HL-60 (cell line): ENCODE data around the gene KCNJ14.

Experiments
- DNase-seq, 2 experiments: peaks; one replicate each; pipeline ENCODE4 v3.0.0-alpha.2; 2010 to 2020; ENCODE audit warnings: low read depth in 1 of 2, low spot score in 1 of 2
- H3K27ac ChIP-seq: fragments of 250-450 bp; sonication (Bioruptor Pico); replicated peaks from 2 replicates; pipeline ENCODE4 v1.5.1; 2020; ENCODE audit warnings: mild to moderate bottlenecking, moderate library complexity
- H3K27me3 ChIP-seq: fragments of 250-450 bp; sonication (Bioruptor Pico); 2 replicates; pipeline ENCODE4 v1.5.1; 2021; ENCODE audit warnings: mild to moderate bottlenecking, moderate library complexity; ENCODE audit not compliant: insufficient read depth, poor library complexity, severe bottlenecking
- H3K4me3 ChIP-seq: replicated peaks from 2 replicates; pipeline ENCODE4 v1.5.1; 2011; ENCODE audit warnings: mild to moderate bottlenecking, control low read depth, low read length; ENCODE audit not compliant: insufficient read depth
- CTCF ChIP-seq: IDR thresholded peaks from one replicate; pipeline ENCODE4 v1.5.1; 2011; ENCODE audit warnings: low read length, control low read depth, inconsistent platforms; ENCODE audit not compliant: insufficient read depth
- GABPA ChIP-seq: IDR thresholded peaks from 2 replicates; pipeline ENCODE4 v1.6.1; 2012; ENCODE audit warnings: low read depth
- POLR2AphosphoS5 ChIP-seq: IDR thresholded peaks from 2 replicates; pipeline ENCODE4 v1.6.1; 2012; ENCODE audit warnings: low read depth
- REST ChIP-seq: IDR thresholded peaks from 2 replicates; pipeline ENCODE4 v1.6.1; 2012; ENCODE audit warnings: low read depth; ENCODE audit not compliant: insufficient replicate concordance
- SPI1 ChIP-seq: IDR thresholded peaks from 2 replicates; pipeline ENCODE4 v1.6.1; 2012; ENCODE audit warnings: low read depth, mild to moderate bottlenecking, borderline replicate concordance

Gene KCNJ14

GRCh38 chr19:48443256-48443655 is 12.1 kb upstream of the KCNJ14 start:
- peak; percentile 30 to 38 for DNase-seq
- Histone ChIP-seq H3K27me3 (peaks cover 17% of the 10 kb centered on the region), H3K4me3 (0 out of 2 replicates have a peak overlapping the region, but pooled peaks have one; percentile 12), H3K27ac (no peak overlapping the region)
- no peak for TF ChIP-seq POLR2AphosphoS5

- TF ChIP-seq SPI1 (no peak), CTCF (no peak), GABPA (no peak), REST (no peak), POLR2AphosphoS5 (no peak)
- no peak overlapping the region for H3K4me3 ChIP-seq
- DNase-seq, result no peak
- no peak overlapping the region for H3K27ac ChIP-seq
- H3K27me3 ChIP-seq, result peaks cover 17% of the 10 kb centered on the region
Measured at GRCh38 chr19:48443731-48444128, 11.6 kb upstream of the KCNJ14 start.

- no peak for TF ChIP-seq REST
- no peak for TF ChIP-seq GABPA
- no peak for TF ChIP-seq SPI1
- TF ChIP-seq CTCF, result no peak
- no peak for TF ChIP-seq POLR2AphosphoS5
- no peak overlapping the region for H3K27ac ChIP-seq
- peak overlapping the region; percentile 14; the same call in 1 of the 2 replicates for H3K4me3 ChIP-seq
- DNase-seq, result no peak
- peaks cover 17% of the 10 kb centered on the region for H3K27me3 ChIP-seq
Measured at GRCh38 chr19:48444129-48444935, 11.0 kb upstream of the KCNJ14 start.

GRCh38 chr19:48444936-48445200 is 10.5 kb upstream of the KCNJ14 start:
- H3K4me3 ChIP-seq, result 0 out of 2 replicates have a peak overlapping the region, but pooled peaks have one; percentile 99
- DNase-seq, result no peak
- H3K27ac ChIP-seq, result no peak overlapping the region

More at GRCh38 chr19:48444936-48445200, 10.5 kb upstream of the KCNJ14 start:
- no peak for TF ChIP-seq POLR2AphosphoS5
- TF ChIP-seq SPI1, result no peak
- TF ChIP-seq REST, result no peak
- no peak for TF ChIP-seq GABPA
- TF ChIP-seq CTCF, result no peak
- peaks cover 17% of the 10 kb centered on the region for H3K27me3 ChIP-seq
